Fibroblast of the aortic adventitia (primary cell): ENCODE measurements around the gene FAM151B. TPM values are rescaled to one million over a fixed set of nuclear protein-coding genes. Genes with fewer than 3 reads are reported as not detected.

ENCODE experiments used
- DNase-seq: peaks from one replicate; pipeline ENCODE4 v3.0.0-alpha.2; 2010; ENCODE audit warnings: low read depth
- H3K4me3 ChIP-seq: 2 replicates; pipeline ENCODE4 v1.5.1; 2011; ENCODE audit warnings: low read depth, mild to moderate bottlenecking, control low read depth, low read length, moderate library complexity
- CTCF ChIP-seq: IDR thresholded peaks from 2 replicates; pipeline ENCODE4 v1.5.1; 2011; ENCODE audit warnings: mild to moderate bottlenecking, low read length, control low read depth, inconsistent platforms; ENCODE audit not compliant: insufficient read depth
- total RNA-seq: library from RNA; depleted of rRNA; stranded (reverse); fragments of >200 nt; gene quantifications from 2 replicates; pipeline ENCODE4 v1.2.3, GENCODE V29; 2012; ENCODE audit warnings: low replicate concordance

Gene FAM151B
- total RNA-seq, 1 donor = 6.8 TPM

GRCh38 chr5:80502800-80503199 lies 14.9 kb downstream of the FAM151B start:
- TF ChIP-seq CTCF = no peak
- H3K4me3 ChIP-seq = no peak overlapping the region
- no peak for DNase-seq

- TF ChIP-seq CTCF = no peak
- H3K4me3 ChIP-seq = no peak overlapping the region
- no peak for DNase-seq
Observed at GRCh38 chr5:80503641-80504040, 15.7 kb downstream of the FAM151B start.

GRCh38 chr5:80504833-80505232 lies 16.9 kb downstream of the FAM151B start:
- TF ChIP-seq CTCF = no peak
- H3K4me3 ChIP-seq = no peak overlapping the region
- DNase-seq = no peak

DNA sequence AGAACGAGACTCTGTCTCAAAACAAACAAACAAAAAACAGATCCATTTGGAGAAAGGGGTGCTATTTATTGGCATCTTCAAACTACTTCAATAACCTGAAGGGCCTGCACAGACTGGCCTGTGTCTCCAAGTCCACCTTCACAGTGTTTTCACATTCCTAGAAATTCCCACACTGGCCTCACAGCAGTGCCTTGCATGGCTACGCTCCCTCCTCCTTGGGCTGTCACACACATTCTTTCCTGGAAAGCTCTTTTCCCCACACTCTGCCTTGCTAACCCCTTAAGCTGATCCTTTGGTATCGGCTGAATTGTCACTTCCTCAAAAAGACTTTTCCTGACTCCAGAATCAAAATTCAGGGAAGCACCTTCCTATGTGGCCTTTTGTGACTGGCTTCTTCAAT lies 19.8 kb downstream of the FAM151B start:
- TF ChIP-seq CTCF = no peak

GRCh38 chr5:80508844-80509243 lies 20.9 kb downstream of the FAM151B start:
- TF ChIP-seq CTCF = no peak
- no peak for DNase-seq
- H3K4me3 ChIP-seq = no peak overlapping the region

More for the DNA sequence above, 19.8 kb downstream of the FAM151B start:
- H3K4me3 ChIP-seq = no peak overlapping the region
- no peak for DNase-seq

DNA sequence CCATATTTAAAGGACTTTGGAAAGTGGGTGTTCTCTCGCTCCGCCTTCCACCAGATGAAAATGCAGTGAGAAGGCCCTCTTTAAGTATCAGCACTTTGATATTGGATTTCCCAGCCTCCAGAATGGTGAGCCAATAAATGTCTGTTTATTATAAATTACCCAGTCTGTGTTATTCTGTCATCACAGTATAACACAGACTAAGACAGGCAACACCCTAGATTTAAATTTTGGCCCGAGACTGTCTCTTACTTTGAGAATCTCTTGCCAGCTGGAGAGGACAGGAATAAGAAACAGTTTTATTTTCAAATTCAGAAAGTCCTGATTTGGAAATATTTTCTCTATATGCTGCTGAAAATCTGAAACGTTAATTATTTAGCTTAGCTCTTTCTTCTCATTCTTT lies 21.5 kb downstream of the FAM151B start:
- no peak overlapping the region for H3K4me3 ChIP-seq
- no peak for DNase-seq
- TF ChIP-seq CTCF = no peak

- DNase-seq = peak; percentile 70
- TF ChIP-seq CTCF = no peak
- no peak overlapping the region for H3K4me3 ChIP-seq
Observed at GRCh38 chr5:80516826-80517225, 28.9 kb downstream of the FAM151B start.
